A549 treated with dexamethasone at 1 μM for 4 hours (cell line): ENCODE data around the gene CARD14. TPM values are rescaled to one million over a fixed set of nuclear protein-coding genes. Genes with fewer than 3 reads are reported as not detected.

Source experiments
- total RNA-seq: library from RNA; stranded (reverse); fragments of 200-300 nt; extraction: Qiagen RNA extraction; gene quantifications from 5 replicates; pipeline ENCODE4 v1.2.3, GENCODE V29; 2022

Gene CARD14
- 0.22 to 0.42 TPM (median 0.38 TPM) in 5 replicates for total RNA-seq

GRCh38 chr17:80169784-80170500 lies at the start of gene CARD14:
TSS of gene CARD14 (plus strand) at chr17:80170030. CDS start at chr17:80181439, 11,409 bp downstream.

GRCh38 chr17:80147035-80147822 lies 22.6 kb upstream of the CARD14 start, which contains the start of gene EIF4A3:
TSS of gene EIF4A3 (minus strand) at chr17:80147128. CDS start at chr17:80146961, 167 bp downstream.

GRCh38 chr17:80220054-80220735 lies 50.4 kb downstream of the CARD14 start, which contains the start of the genes SGSH and SLC26A11:
TSS of gene SGSH (minus strand) at chr17:80220333. CDS start at chr17:80220313, 20 bp downstream.
TSS of gene SLC26A11 (plus strand) at chr17:80220427. CDS start at chr17:80221561, 1,134 bp downstream.

Other genes starting within 250 kb of the CARD14 start
- 10.2 to 19.0 TPM (median 17.7 TPM) in 5 replicates for gene TBC1D16, start 134.2 kb upstream of the CARD14 start, total RNA-seq
- gene CCDC40, start 133.4 kb upstream of the CARD14 start, total RNA-seq: 7.0 to 9.4 TPM (median 8.8 TPM) in 5 replicates
- 41.2 to 68.6 TPM (median 61.1 TPM) in 5 replicates for gene GAA, start 68.4 kb upstream of the CARD14 start, total RNA-seq
- gene EIF4A3, start 22.9 kb upstream of the CARD14 start, total RNA-seq: 203 to 229 TPM (median 219 TPM) in 5 replicates
- gene SGSH, start 50.3 kb downstream of the CARD14 start, total RNA-seq: 17.6 to 25.7 TPM (median 22.6 TPM) in 5 replicates
- 10.2 to 14.0 TPM (median 12.8 TPM) in 5 replicates for gene SLC26A11, start 50.4 kb downstream of the CARD14 start, total RNA-seq
- gene RNF213, start 90.8 kb downstream of the CARD14 start, total RNA-seq: 45.2 to 70.2 TPM (median 64.5 TPM) in 5 replicates
- 39.4 to 47.2 TPM (median 41.0 TPM) in 5 replicates for gene ENDOV, start 245.1 kb downstream of the CARD14 start, total RNA-seq